Activated CD8-positive, alpha-beta memory T cell treated with anti-CD3 and anti-CD28 coated beads, Interleukin-2, amount 50 U/mL, for 24 hours (primary cell): Measurements from ENCODE around the gene WDR36.
A peak's percentile ranks its signal among the peaks of the same experiment; 100 is the strongest.
"Not testable (repeated sequence)": the region's sequence is repeated elsewhere in the genome, so short reads cannot be mapped to it uniquely, and the experiment has no call there.

Source experiments
- DNase-seq: peaks from one replicate; pipeline ENCODE4 v3.0.0-alpha.2; 2020; ENCODE audit errors: extremely low read depth

The WDR36 gene

GRCh38 chr5:111135946-111136345, 43.8 kb downstream of the WDR36 start:
- DNase-seq: no peak

DNA sequence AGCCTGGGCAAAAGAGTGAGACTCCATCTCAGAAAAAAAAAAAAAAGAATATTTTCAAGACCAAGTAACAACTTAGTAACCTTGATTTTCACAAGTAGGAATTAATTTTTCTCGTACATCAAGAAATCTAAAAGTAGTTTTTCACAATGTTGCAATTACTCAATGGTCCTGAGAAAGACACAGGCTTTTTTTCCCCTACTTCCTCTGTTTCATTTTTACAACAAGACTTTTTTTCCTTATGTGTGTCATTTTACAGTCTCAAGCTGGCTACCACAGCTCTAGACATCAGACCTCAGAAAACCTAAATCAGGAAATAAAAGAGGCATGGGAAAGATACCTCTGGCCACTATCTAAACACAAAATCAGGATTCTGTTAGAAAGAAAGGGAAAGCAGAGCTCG, 45.9 kb downstream of the WDR36 start:
- DNase-seq: no peak

GRCh38 chr5:111141471-111141870, 49.3 kb downstream of the WDR36 start:
- not testable (repeated sequence) for DNase-seq

DNA sequence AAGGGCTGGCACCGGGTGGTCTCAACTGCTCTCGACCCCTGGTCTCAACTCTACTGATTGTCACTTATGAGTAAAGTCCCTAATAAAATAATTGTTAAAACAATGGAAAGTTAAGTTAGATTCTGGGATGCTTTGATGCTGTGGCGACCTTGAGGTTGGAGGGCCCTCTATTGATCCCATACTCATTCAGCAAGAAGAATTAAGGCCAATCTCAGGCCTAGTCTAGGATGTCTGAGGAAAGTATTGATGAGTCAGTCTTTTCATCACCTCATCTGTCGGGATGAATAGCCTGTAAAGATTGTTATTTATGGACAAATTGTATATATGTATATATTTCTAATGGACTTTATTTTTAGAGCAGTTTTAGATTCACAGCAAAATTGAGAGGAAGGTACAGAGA, 50.8 kb downstream of the WDR36 start:
- DNase-seq: no peak

DNA sequence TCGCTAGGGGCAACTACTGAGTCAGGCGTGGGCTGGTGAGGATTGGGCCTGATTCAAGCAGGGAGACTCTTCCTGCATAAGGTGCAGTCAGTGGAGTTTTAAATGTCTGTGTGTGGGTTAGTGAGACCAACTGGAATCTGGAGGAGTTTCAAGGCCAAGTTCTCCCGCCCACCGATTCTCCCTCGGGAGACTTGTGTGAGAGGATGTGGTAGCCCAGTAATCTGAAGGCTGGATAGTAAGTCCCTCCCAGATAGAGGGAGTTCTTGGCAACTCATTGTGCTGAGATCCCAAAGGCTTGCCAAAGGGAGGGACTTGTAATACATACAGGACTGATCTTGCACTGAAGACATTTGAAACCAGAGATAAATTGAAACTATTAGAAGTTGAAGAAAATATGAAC, 51.8 kb downstream of the WDR36 start:
- DNase-seq: no peak

DNA sequence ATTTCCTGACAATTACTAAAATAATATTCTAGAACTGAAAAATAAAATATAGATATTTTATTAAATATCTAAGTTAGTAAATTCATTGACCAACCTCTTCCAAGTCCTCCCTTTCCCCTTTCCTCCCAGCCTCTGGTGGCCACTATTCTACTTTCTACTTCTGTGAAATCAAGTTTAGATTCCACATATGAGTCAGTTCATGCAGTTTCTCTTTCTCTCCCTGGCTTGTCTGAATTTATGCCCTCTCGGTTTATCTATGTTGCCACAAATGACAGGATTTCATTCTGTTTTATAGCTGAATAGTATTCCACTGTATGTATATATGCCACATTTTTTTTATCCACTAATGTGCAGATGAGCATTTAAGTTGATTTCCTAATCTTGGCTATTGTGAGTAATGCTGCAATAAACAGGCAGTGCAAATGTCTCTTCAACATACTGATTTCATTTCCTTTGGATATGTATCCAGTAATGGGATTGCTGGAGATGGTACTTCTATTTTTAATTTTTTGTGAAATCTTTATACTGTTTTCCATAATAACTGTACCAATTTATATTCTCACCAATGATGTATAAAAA, 52.3 kb downstream of the WDR36 start:
- DNase-seq: no peak

GRCh38 chr5:111146053-111146452, 53.9 kb downstream of the WDR36 start:
- no peak for DNase-seq

DNA sequence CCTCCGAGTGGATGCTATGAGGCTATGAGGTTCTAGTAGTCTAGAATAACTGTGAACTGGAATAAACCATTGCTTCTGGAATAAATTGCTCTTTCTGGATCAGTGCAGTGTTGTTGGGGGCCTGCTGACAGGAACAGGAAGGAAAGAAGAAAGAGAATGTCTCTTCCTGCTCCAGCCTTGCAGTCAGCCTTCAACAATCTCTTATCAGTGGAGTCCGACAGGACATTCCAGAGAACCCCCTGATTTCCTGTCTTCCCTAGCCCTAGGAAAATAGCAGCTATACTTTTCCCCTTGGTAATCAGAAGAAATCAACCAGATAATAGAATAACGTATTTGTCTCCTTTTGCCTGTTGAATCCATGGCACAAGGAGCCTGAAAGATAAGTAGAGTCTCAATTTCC, 55.4 kb downstream of the WDR36 start:
- no peak for DNase-seq

- no peak for DNase-seq
These were observed 59.9 kb downstream of the WDR36 start for GRCh38 chr5:111151998-111152397.

DNA sequence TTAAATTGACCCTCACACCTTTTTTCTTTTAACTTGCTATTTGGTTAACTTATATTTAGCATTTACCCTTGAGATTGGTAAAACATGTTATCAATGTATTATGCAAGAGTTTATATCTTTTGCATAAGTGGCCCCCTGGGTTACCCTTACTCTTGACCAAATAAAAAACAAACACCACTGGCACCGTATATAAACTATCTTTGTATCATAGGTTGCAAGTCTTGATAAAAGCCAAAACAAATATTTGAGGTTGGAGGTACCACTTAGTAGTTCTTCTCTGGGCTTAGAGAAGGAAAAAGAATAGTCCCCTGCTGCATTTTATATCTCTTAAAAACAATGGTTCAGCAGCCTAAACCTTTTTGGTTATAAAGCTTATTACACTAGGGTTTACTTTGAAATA, 61.3 kb downstream of the WDR36 start:
- DNase-seq: no peak

GRCh38 chr5:111153945-111154344, 61.8 kb downstream of the WDR36 start:
- DNase-seq: no peak

GRCh38 chr5:111158105-111158744, 66.1 kb downstream of the WDR36 start:
- peak; percentile 69 for DNase-seq

GRCh38 chr5:111159845-111160244, 67.7 kb downstream of the WDR36 start:
- no peak for DNase-seq

DNA sequence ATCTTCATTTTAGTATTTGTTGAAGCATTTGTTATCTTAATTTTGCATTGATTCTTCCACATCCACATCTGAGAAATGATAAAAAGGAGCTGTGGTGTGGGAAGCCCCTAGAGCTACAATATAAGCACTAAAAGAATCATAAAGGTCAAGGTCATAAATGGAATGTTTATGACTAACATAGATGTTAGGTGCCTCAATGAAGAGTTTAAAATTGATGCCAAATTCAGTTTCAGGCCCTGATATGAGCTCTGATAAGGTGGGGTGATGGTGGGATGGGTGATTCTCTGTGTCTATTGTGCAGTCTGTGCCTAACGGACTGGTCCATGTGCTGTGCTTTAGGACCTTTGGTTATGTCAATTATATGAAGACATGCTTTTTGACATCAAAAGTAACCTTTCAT, 70.9 kb downstream of the WDR36 start:
- DNase-seq: no peak

- no peak for DNase-seq
These were observed 72.9 kb downstream of the WDR36 start for GRCh38 chr5:111165058-111165457.

GRCh38 chr5:111167551-111167950, 75.4 kb downstream of the WDR36 start:
- DNase-seq: no peak

- no peak for DNase-seq
These were observed 76.5 kb downstream of the WDR36 start for GRCh38 chr5:111168608-111169007.

DNA sequence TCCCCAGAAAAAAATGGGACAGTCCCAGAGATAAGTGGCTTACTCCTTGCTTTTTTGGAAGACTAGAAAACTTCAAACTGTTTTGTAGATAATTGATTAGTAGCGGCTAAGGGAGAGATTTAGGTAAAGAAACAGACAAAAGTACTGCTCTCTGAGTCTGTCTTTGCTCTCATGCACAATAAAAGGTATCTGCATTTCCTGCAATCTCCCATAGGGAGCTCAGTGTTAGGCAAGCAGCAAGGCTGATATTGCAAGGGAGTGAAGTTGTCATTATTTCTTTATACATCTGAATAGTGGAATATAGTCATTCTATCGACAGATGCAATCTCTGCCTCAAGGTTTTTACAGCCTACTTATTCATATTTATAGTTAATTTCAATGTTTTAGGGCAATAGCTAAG, 77.1 kb downstream of the WDR36 start:
- no peak for DNase-seq

- no peak for DNase-seq
These were observed 78.1 kb downstream of the WDR36 start for GRCh38 chr5:111170279-111170678.

DNA sequence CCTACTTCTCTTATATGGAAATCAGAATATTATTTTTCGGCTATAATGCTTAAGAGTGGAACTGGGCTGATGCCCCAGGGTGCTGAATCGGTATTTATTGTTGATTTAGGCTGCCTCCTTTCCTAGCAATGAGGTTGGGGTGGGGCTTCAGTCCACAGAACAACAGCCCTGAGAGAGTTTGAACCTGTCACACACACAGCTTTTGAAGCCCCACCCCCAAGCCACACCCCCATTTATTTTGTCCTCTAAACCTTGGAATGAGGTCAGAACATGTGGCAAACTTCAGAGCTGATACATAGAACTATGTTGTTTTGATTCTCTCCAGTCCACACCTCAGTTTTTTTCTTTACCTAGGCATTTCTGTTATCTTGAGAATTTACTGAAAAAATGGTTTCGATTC, 80.4 kb downstream of the WDR36 start:
- no peak for DNase-seq

DNA sequence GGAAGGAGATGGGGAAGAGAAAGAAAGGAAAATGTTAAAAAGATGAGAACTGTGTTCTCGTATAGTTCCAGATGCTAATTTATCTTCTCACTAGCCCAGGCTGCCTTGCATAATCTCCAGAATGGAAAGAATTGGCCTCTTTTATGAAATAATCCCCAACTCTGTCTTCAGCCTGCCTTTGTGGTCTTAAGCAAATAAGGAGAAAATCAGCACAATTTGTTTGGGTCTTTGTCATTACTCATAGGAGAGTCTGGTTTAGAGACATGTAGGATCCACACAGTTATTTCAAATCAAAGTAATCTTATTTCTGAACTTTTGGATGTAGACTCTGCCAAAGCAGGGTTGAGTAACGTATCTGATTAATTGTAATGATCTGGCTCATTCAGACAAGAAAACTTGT, 81.3 kb downstream of the WDR36 start:
- DNase-seq: no peak
